Colonic mucosa (tissue), 4 donors: ENCODE data around the gene TMEM131. TPM values are rescaled to one million over a fixed set of nuclear protein-coding genes. Genes with fewer than 3 reads are reported as not detected.
"Not testable (repeated sequence)": the region's sequence is repeated elsewhere in the genome, so short reads cannot be mapped to it uniquely, and the experiment has no call there.

Source experiments
- DNase-seq: peaks from one replicate; pipeline ENCODE4 v3.0.0-alpha.2; 2020
- H3K27ac ChIP-seq: fragments of 200-600 bp; one replicate; pipeline ENCODE4 v1.8.0; 2021
- H3K27me3 ChIP-seq: fragments of 200-600 bp; one replicate; pipeline ENCODE4 v1.8.0; 2021
- H3K36me3 ChIP-seq: fragments of 200-600 bp; one replicate; pipeline ENCODE4 v1.8.0; 2021
- H3K4me1 ChIP-seq: fragments of 200-600 bp; one replicate; pipeline ENCODE4 v1.8.0; 2021; ENCODE audit warnings: mild to moderate bottlenecking
- H3K4me3 ChIP-seq: fragments of 200-600 bp; one replicate; pipeline ENCODE4 v1.8.0; 2021
- H3K9ac ChIP-seq, 2 donors: one replicate each; pipeline ENCODE4 v1.7.0; 2013; ENCODE audit warnings: control low read depth in 2 of 2, low read depth in 2 of 2, low read length in 2 of 2
- H3K9me3 ChIP-seq: fragments of 200-600 bp; one replicate; pipeline ENCODE4 v1.8.0; 2021
- CTCF ChIP-seq: fragments of 200-600 bp; IDR thresholded peaks from one replicate; pipeline ENCODE4 v1.8.0; 2022; ENCODE audit warnings: antibody characterized with exemption, mild to moderate bottlenecking
- intact Hi-C: fragments of 100-400 bp; cut with DNase I; formaldehyde crosslinking; loops from one replicate; pipeline ENCODE4 v1.14.1; 2022
- total RNA-seq, 2 donors: library from RNA; stranded (reverse); fragmentation: NEBNext Ultra II Directional in 1 of 2; extraction: Animal tissue kit (Norgen Biotek cat#: 25700) in 1 of 2; gene quantifications; one replicate each; pipeline ENCODE4 v1.2.1, GENCODE V29; 2021
- donor health status: healthy.
- donor health status: DM: no; HTN: no; CAD: no.
- donor health status: DM: no; HTN: no; CAD: no.

Gene TMEM131
- total RNA-seq, 2 donors from 2014 or later: 52.4 to 60.8 TPM

GRCh38 chr2:97958184-97958583 lies 37.6 kb downstream of the TMEM131 start:
- intact Hi-C loops: no loop called here
- Histone ChIP-seq H3K9me3 (no peaks in the 10 kb centered on the region), H3K9ac (no peak overlapping the region), H3K4me1 (no peaks in the 10 kb centered on the region), H3K27me3 (no peaks in the 10 kb centered on the region), H3K27ac (no peak overlapping the region), H3K4me3 (no peak overlapping the region), H3K36me3 (no peaks in the 10 kb centered on the region)
- DNase-seq: no peak
- no peak for TF ChIP-seq CTCF

GRCh38 chr2:97957432-97958183 lies 38.1 kb downstream of the TMEM131 start:
- no peak overlapping the region for H3K4me3 ChIP-seq
- H3K9ac ChIP-seq: no peak overlapping the region
- H3K4me1 ChIP-seq: no peaks in the 10 kb centered on the region
- no peaks in the 10 kb centered on the region for H3K36me3 ChIP-seq
- H3K27me3 ChIP-seq: no peaks in the 10 kb centered on the region
- no peak for DNase-seq
- no peak for TF ChIP-seq CTCF
- H3K9me3 ChIP-seq: no peaks in the 10 kb centered on the region
- no peak overlapping the region for H3K27ac ChIP-seq
- intact Hi-C loops: no loop called here

GRCh38 chr2:97956753-97957152 lies 39.0 kb downstream of the TMEM131 start:
- DNase-seq, H3K4me1 ChIP-seq, H3K27me3 ChIP-seq, H3K27ac ChIP-seq, intact Hi-C loops, H3K9ac ChIP-seq, H3K9me3 ChIP-seq, H3K36me3 ChIP-seq, H3K4me3 ChIP-seq: not testable (repeated sequence)

- no peak overlapping the region for H3K9ac ChIP-seq
- no peak for DNase-seq
- no peak overlapping the region for H3K27ac ChIP-seq
- no peaks in the 10 kb centered on the region for H3K4me1 ChIP-seq
- H3K36me3 ChIP-seq: no peaks in the 10 kb centered on the region
- no peaks in the 10 kb centered on the region for H3K27me3 ChIP-seq
- no peak for TF ChIP-seq CTCF
- H3K9me3 ChIP-seq: no peaks in the 10 kb centered on the region
- H3K4me3 ChIP-seq: no peak overlapping the region
- intact Hi-C loops: no loop called here
Measured at GRCh38 chr2:97953853-97954252, 41.9 kb downstream of the TMEM131 start.

- H3K4me3 ChIP-seq: no peak overlapping the region
- DNase-seq: no peak
- H3K4me1 ChIP-seq: no peaks in the 10 kb centered on the region
- H3K9ac ChIP-seq: no peak overlapping the region
- no peak overlapping the region for H3K27ac ChIP-seq
- intact Hi-C loops: no loop called here
- TF ChIP-seq CTCF: no peak
- no peaks in the 10 kb centered on the region for H3K36me3 ChIP-seq
- H3K9me3 ChIP-seq: no peaks in the 10 kb centered on the region
- H3K27me3 ChIP-seq: no peaks in the 10 kb centered on the region
Measured at GRCh38 chr2:97952357-97952756, 43.4 kb downstream of the TMEM131 start.

GRCh38 chr2:97951155-97951680 lies 44.5 kb downstream of the TMEM131 start:
- no peaks in the 10 kb centered on the region for H3K36me3 ChIP-seq
- no peak overlapping the region for H3K4me3 ChIP-seq
- H3K9me3 ChIP-seq: no peaks in the 10 kb centered on the region
- H3K27me3 ChIP-seq: no peaks in the 10 kb centered on the region
- no peak overlapping the region for H3K9ac ChIP-seq
- intact Hi-C loops: no loop called here
- H3K4me1 ChIP-seq: no peaks in the 10 kb centered on the region
- no peak for DNase-seq
- no peak overlapping the region for H3K27ac ChIP-seq
- TF ChIP-seq CTCF: no peak
